ENCODE measurements around the gene ALDH2.
"Not testable (repeated sequence)": the region's sequence is repeated elsewhere in the genome, so short reads cannot be mapped to it uniquely, and the experiment has no call there.

The ALDH2 gene

DNA sequence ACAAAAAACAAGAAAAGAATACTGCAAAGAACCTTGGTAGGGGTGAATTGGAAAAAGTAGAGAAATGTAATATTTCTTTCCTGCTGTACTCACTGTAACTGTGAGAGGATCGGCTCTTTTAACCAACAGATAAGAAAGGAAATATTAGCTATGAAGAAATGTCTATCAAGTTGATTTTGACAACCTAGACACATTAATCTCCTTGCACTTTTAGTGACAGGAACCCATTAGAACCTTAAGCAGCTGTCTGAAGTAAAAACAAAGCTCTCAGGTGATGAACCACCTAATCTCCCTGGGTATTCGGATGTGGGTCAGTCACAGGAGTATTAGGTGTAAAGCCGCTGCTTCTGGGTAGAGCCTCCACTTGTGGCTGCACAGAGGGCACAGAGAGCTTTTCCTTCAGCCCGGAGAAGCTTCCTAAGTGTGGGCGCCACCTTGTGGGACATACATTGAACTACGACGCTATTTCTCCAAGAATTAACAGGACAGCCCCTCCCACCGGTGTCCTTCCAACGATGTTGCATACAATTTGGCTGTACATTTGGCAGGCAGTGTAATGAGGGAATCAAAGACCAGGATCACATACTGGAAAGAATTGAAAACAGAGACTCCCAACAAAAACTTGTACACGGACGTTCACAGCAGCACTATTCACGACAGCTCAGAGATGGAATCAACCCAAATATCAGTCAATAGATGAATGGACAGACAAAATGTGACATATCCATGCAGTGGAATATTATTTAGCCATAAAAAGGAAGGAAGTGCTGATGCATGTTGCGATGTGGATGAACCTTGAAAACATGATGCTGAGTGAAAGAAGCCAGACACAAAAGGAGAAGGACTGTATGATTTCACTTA is 46.4 kb downstream of the ALDH2 start:
- H3K4me3 ChIP-seq (ENCODE audit: insufficient read depth, low read length, poor library complexity, severe bottlenecking): no peak overlapping the region
- no peak overlapping the region for H3K9ac ChIP-seq (ENCODE audit: low read length)
- H4K20me1 ChIP-seq (ENCODE audit: low read depth, low read length): no peaks in the 10 kb centered on the region
- H3K27me3 ChIP-seq (ENCODE audit: low read length): no peaks in the 10 kb centered on the region
- no peaks in the 10 kb centered on the region for H3K36me3 ChIP-seq (ENCODE audit: low read length)
- H2AFZ ChIP-seq (ENCODE audit: low read depth, low read length, severe bottlenecking): peak overlapping the region; percentile 75
- H3K4me2 ChIP-seq (ENCODE audit: low read depth, low read length, poor library complexity, severe bottlenecking): no peak overlapping the region
- H3F3A ChIP-seq (ENCODE audit: insufficient read depth): no peaks in the 10 kb centered on the region
- TF ChIP-seq, protein P1, sequence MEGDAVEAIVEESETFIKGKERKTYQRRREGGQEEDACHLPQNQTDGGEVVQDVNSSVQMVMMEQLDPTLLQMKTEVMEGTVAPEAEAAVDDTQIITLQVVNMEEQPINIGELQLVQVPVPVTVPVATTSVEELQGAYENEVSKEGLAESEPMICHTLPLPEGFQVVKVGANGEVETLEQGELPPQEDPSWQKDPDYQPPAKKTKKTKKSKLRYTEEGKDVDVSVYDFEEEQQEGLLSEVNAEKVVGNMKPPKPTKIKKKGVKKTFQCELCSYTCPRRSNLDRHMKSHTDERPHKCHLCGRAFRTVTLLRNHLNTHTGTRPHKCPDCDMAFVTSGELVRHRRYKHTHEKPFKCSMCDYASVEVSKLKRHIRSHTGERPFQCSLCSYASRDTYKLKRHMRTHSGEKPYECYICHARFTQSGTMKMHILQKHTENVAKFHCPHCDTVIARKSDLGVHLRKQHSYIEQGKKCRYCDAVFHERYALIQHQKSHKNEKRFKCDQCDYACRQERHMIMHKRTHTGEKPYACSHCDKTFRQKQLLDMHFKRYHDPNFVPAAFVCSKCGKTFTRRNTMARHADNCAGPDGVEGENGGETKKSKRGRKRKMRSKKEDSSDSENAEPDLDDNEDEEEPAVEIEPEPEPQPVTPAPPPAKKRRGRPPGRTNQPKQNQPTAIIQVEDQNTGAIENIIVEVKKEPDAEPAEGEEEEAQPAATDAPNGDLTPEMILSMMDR (IDR thresholded peaks at IDR 0.05; ENCODE audit: insufficient read depth, low read length, poor library complexity, severe bottlenecking): peak; percentile 73
- no peak for TF ChIP-seq EZH2phosphoT487 (conservative IDR thresholded peaks at IDR 0.05; ENCODE audit: low read length)
- no peak overlapping the region for H3K27ac ChIP-seq (ENCODE audit: low read depth, low read length)
- H3K9me3 ChIP-seq (ENCODE audit: insufficient read depth, low read length): no peaks in the 10 kb centered on the region
- no peaks in the 10 kb centered on the region for H3K9me2 ChIP-seq (replicated peaks; ENCODE audit: insufficient read depth, low read length)
- H3K79me2 ChIP-seq (ENCODE audit: insufficient read depth, low read length): no peaks in the 10 kb centered on the region

DNA sequence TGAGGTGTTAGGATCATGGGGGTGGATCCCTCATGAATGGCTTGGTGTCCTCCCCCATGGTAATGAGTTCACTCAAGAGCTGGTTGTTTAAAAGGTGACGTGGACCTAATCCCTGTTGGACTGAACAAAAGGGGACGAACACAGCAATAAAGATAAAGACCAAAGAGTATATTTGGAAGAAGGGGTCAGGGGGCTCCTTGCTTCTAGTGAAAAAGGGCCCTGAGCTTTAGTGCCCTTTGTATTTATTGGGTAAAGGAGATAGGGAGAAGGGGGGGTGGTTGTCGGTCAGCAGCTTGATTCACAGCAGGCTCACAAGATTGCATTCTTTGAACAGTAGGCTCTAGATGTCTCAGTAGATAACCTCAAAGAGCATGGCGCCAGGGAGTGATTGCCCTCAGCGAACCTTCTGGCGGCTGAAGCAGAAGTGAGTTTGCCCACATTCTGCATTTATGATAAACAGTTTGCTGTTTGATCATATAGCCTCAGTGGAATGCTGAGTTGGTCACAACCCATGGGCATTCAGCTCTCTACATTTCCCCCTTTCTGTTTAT is 49.4 kb downstream of the ALDH2 start:
- TF ChIP-seq, protein P1 (IDR thresholded peaks at IDR 0.05; ENCODE audit: insufficient read depth, low read length, poor library complexity, severe bottlenecking): no peak
- no peak for TF ChIP-seq EZH2phosphoT487 (conservative IDR thresholded peaks at IDR 0.05; ENCODE audit: low read length)
- Histone ChIP-seq H3K9ac (ENCODE audit: low read length) (no peak overlapping the region), H3K4me2 (ENCODE audit: low read depth, low read length, poor library complexity, severe bottlenecking) (no peak overlapping the region), H3K27ac (ENCODE audit: low read depth, low read length) (no peak overlapping the region), H2AFZ (ENCODE audit: low read depth, low read length, severe bottlenecking) (no peak overlapping the region), H3K9me2 (replicated peaks; ENCODE audit: insufficient read depth, low read length) (no peaks in the 10 kb centered on the region), H3F3A (ENCODE audit: insufficient read depth) (no peaks in the 10 kb centered on the region), H3K79me2 (ENCODE audit: insufficient read depth, low read length) (no peaks in the 10 kb centered on the region), H3K4me3 (ENCODE audit: insufficient read depth, low read length, poor library complexity, severe bottlenecking) (no peak overlapping the region), H3K36me3 (ENCODE audit: low read length) (no peaks in the 10 kb centered on the region), H3K27me3 (ENCODE audit: low read length) (no peaks in the 10 kb centered on the region), H4K20me1 (ENCODE audit: low read depth, low read length) (no peaks in the 10 kb centered on the region), H3K9me3 (ENCODE audit: insufficient read depth, low read length) (no peaks in the 10 kb centered on the region)

DNA sequence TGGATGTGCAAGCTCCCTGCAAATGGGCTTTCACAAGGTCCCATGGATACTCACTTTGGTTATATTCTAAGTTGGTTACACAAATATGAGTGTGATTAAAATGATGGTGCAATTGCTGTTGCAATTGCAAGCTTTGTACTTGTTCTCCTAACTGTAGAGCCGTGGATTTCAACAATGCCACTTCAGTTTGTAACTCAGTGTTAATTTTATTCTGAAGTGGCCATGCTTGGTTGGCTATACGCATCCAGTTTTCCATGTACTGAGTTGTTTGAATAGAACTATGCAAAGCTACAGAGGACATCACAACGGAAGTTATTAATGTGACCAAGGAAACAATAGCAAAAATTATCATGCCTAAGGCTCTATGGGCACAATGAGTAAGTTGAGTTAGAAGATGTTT is 50.2 kb downstream of the ALDH2 start:
- H3K4me2 ChIP-seq (ENCODE audit: low read depth, low read length, poor library complexity, severe bottlenecking); H3F3A ChIP-seq (ENCODE audit: insufficient read depth); H4K20me1 ChIP-seq (ENCODE audit: low read depth, low read length); H3K36me3 ChIP-seq (ENCODE audit: low read length); H3K79me2 ChIP-seq (ENCODE audit: insufficient read depth, low read length); H3K9ac ChIP-seq (ENCODE audit: low read length); H3K9me2 ChIP-seq (replicated peaks; ENCODE audit: insufficient read depth, low read length); H3K4me3 ChIP-seq (ENCODE audit: insufficient read depth, low read length, poor library complexity, severe bottlenecking); H3K9me3 ChIP-seq (ENCODE audit: insufficient read depth, low read length); H3K27ac ChIP-seq (ENCODE audit: low read depth, low read length); H3K27me3 ChIP-seq (ENCODE audit: low read length); H2AFZ ChIP-seq (ENCODE audit: low read depth, low read length, severe bottlenecking): not testable (repeated sequence)

DNA sequence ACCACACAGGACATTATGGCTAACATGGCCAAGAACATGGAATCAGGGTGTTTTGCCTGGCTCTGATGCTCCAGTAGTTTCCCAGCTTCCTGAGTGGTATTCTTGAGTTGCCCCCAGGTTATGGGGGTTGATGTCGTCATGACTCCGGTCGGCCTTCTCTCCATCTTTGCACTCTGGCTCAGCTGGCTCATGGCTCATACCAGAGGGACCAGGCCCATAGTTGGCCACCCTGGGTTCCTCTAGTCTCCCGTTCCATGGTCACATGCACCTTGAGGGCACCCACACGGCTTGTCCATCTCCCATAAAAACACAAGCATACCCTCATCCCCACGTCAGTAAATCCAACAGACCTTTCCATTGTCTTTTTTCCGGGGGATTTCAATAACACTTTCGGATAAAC is 51.6 kb downstream of the ALDH2 start:
- Histone ChIP-seq H2AFZ (ENCODE audit: low read depth, low read length, severe bottlenecking) (no peak overlapping the region), H3K79me2 (ENCODE audit: insufficient read depth, low read length) (no peaks in the 10 kb centered on the region), H3K9ac (ENCODE audit: low read length) (no peak overlapping the region), H3K4me2 (ENCODE audit: low read depth, low read length, poor library complexity, severe bottlenecking) (no peak overlapping the region), H3K4me3 (ENCODE audit: insufficient read depth, low read length, poor library complexity, severe bottlenecking) (no peak overlapping the region), H3K36me3 (ENCODE audit: low read length) (no peaks in the 10 kb centered on the region), H3K27ac (ENCODE audit: low read depth, low read length) (no peak overlapping the region), H3K27me3 (ENCODE audit: low read length) (no peaks in the 10 kb centered on the region), H4K20me1 (ENCODE audit: low read depth, low read length) (no peaks in the 10 kb centered on the region), H3K9me2 (replicated peaks; ENCODE audit: insufficient read depth, low read length) (no peaks in the 10 kb centered on the region), H3F3A (ENCODE audit: insufficient read depth) (no peaks in the 10 kb centered on the region), H3K9me3 (ENCODE audit: insufficient read depth, low read length) (no peaks in the 10 kb centered on the region)
- TF ChIP-seq EZH2phosphoT487 (conservative IDR thresholded peaks at IDR 0.05; ENCODE audit: low read length): no peak
- TF ChIP-seq, protein P1 (IDR thresholded peaks at IDR 0.05; ENCODE audit: insufficient read depth, low read length, poor library complexity, severe bottlenecking): no peak

Data from SU-DHL-6 (cell line).